HEK293 (cell line): ENCODE results near the gene UTRN.

Source experiments
- CTCF ChIA-PET: fragments of 350-600 bp; formaldehyde crosslinking; extraction: SDS; loops from one replicate; lab custom pipeline; 2021; ENCODE audit warnings: antibody characterized with exemption; lab: Yijun Ruan, JAX
- POLR2A ChIA-PET: fragments of 300-600 bp; formaldehyde crosslinking; extraction: SDS; loops from one replicate; lab custom pipeline; 2020; ENCODE audit warnings: antibody characterized with exemption, inconsistent platforms; lab: Yijun Ruan, JAX
- H3K27ac ChIP-seq: fragments of 200-500 bp; sonication (Bioruptor generic); 2 replicates; pipeline ENCODE4 v1.5.1; 2014; ENCODE audit warnings: low read depth, low read length, control low read depth, inconsistent platforms; ENCODE audit errors: extremely low read depth
- H3K36me3 ChIP-seq, 2 experiments: fragments of 200-500 bp in 1 of 2; sonication (Bioruptor generic) in 1 of 2; 1 replicate in 1 of 2; 2 replicates in 1 of 2; pipeline ENCODE4 v1.5.1; 2014 to 2017; ENCODE audit warnings: inconsistent platforms in 2 of 2, low read length in 2 of 2; ENCODE audit not compliant: control insufficient read depth in 2 of 2, insufficient read depth in 1 of 2
- H3K4me1 ChIP-seq: fragments of 200-500 bp; sonication (Bioruptor generic); 2 replicates; pipeline ENCODE4 v1.5.1; 2014; ENCODE audit warnings: mild to moderate bottlenecking, low read length, inconsistent platforms; ENCODE audit not compliant: control insufficient read depth, insufficient read depth
- H3K4me3 ChIP-seq: 2 replicates; pipeline ENCODE4 v1.5.1; 2011; ENCODE audit warnings: low read depth, mild to moderate bottlenecking, control low read depth, low read length, moderate library complexity
- H3K9me3 ChIP-seq: fragments of 200-500 bp; sonication (Bioruptor generic); 2 replicates; pipeline ENCODE4 v1.5.1; 2014; ENCODE audit warnings: low read depth, low read length, inconsistent platforms; ENCODE audit not compliant: control insufficient read depth, insufficient read depth
- HOXD13 ChIP-seq: sonication (generic); formaldehyde crosslinking; IDR thresholded peaks from 2 replicates; pipeline ENCODE4 v1.8.0; 2022; ENCODE audit warnings: missing genetic modification reagents, borderline replicate concordance
- KLF8 ChIP-seq: fragments of 450-650 bp; formaldehyde crosslinking; IDR thresholded peaks from 2 replicates; pipeline ENCODE4 v1.5.1; 2016; ENCODE audit warnings: missing biosample characterization, missing genetic modification characterization
- PRDM1 ChIP-seq: fragments of 450-650 bp; formaldehyde crosslinking; IDR thresholded peaks from 2 replicates; pipeline ENCODE4; 2016; ENCODE audit warnings: missing biosample characterization, missing genetic modification characterization
- PRDM10 ChIP-seq: fragments of 450-650 bp; formaldehyde crosslinking; IDR thresholded peaks from 2 replicates; pipeline ENCODE4 v1.5.1; 2016; ENCODE audit warnings: missing biosample characterization, missing genetic modification characterization
- PRDM6 ChIP-seq: fragments of 450-650 bp; formaldehyde crosslinking; IDR thresholded peaks from 2 replicates; pipeline ENCODE4 v1.5.1; 2017; ENCODE audit warnings: missing biosample characterization, missing genetic modification characterization
- SP3 ChIP-seq: fragments of 450-650 bp; formaldehyde crosslinking; IDR thresholded peaks from 2 replicates; pipeline ENCODE4 v1.5.1; 2016; ENCODE audit warnings: missing biosample characterization, missing genetic modification characterization
- TRIM28 ChIP-seq: IDR thresholded peaks from 2 replicates; pipeline ENCODE4 v1.6.1; 2011; ENCODE audit warnings: low read length, control low read depth, borderline replicate concordance
- YY1 ChIP-seq: fragments of 450-650 bp; formaldehyde crosslinking; IDR thresholded peaks from 2 replicates; pipeline ENCODE4 v1.5.1; 2018; ENCODE audit warnings: missing biosample characterization, missing genetic modification characterization
- ZNF132 ChIP-seq: fragments of 450-650 bp; formaldehyde crosslinking; IDR thresholded peaks from 2 replicates; pipeline ENCODE4 v1.5.1; 2017; ENCODE audit warnings: missing biosample characterization, missing genetic modification characterization, borderline replicate concordance
- ZNF140 ChIP-seq: fragments of 450-650 bp; formaldehyde crosslinking; IDR thresholded peaks from 2 replicates; pipeline ENCODE4 v1.5.1; 2016; ENCODE audit warnings: missing biosample characterization, missing genetic modification characterization
- ZNF169 ChIP-seq: fragments of 450-650 bp; formaldehyde crosslinking; IDR thresholded peaks from 2 replicates; pipeline ENCODE4 v1.5.1; 2016; ENCODE audit warnings: missing biosample characterization, missing genetic modification characterization
- ZNF211 ChIP-seq: fragments of 450-650 bp; formaldehyde crosslinking; IDR thresholded peaks from 2 replicates; pipeline ENCODE4 v1.5.1; 2016; ENCODE audit warnings: low read depth, missing biosample characterization, missing genetic modification characterization
- ZNF529 ChIP-seq: fragments of 450-650 bp; formaldehyde crosslinking; IDR thresholded peaks from 2 replicates; pipeline ENCODE4 v1.5.1; 2017; ENCODE audit warnings: missing genetic modification characterization, missing biosample characterization; ENCODE audit not compliant: insufficient replicate concordance
- ZNF558 ChIP-seq: fragments of 450-650 bp; formaldehyde crosslinking; IDR thresholded peaks from 2 replicates; pipeline ENCODE4 v1.5.1; 2016; ENCODE audit warnings: missing biosample characterization, missing genetic modification characterization
- ZNF600 ChIP-seq: fragments of 450-650 bp; formaldehyde crosslinking; IDR thresholded peaks from 2 replicates; pipeline ENCODE4 v1.5.1; 2016; ENCODE audit warnings: missing biosample characterization, missing genetic modification characterization
- ZNF677 ChIP-seq: fragments of 450-650 bp; IDR thresholded peaks from 2 replicates; pipeline ENCODE4 v1.5.0; 2018; ENCODE audit warnings: missing biosample characterization, mild to moderate bottlenecking, missing genetic modification characterization, moderate library complexity
- ZNF701 ChIP-seq: fragments of 450-650 bp; formaldehyde crosslinking; IDR thresholded peaks from 2 replicates; pipeline ENCODE4 v1.5.1; 2016; ENCODE audit warnings: missing biosample characterization, missing genetic modification characterization
- ZNF785 ChIP-seq: fragments of 450-650 bp; formaldehyde crosslinking; IDR thresholded peaks from 2 replicates; pipeline ENCODE4 v1.5.1; 2016; ENCODE audit warnings: missing biosample characterization, missing genetic modification characterization
- ZXDB ChIP-seq: fragments of 450-650 bp; formaldehyde crosslinking; IDR thresholded peaks from 2 replicates; pipeline ENCODE4 v1.5.1; 2016; ENCODE audit warnings: missing biosample characterization, missing genetic modification characterization
- TF ChIP-seq, protein P1 (sequence below): IDR thresholded peaks from 2 replicates; pipeline ENCODE4 v1.6.1; 2011; ENCODE audit warnings: mild to moderate bottlenecking, low read depth, low read length, borderline replicate concordance
- TF ChIP-seq, protein P2 (sequence below): fragments of 450-650 bp; formaldehyde crosslinking; IDR thresholded peaks from 2 replicates; pipeline ENCODE4 v1.5.1; 2016; ENCODE audit warnings: missing biosample characterization, missing genetic modification characterization
- TF ChIP-seq, protein P3 (sequence below): fragments of 450-650 bp; formaldehyde crosslinking; IDR thresholded peaks from 2 replicates; pipeline ENCODE4 v1.5.1; 2016; ENCODE audit warnings: missing biosample characterization, missing genetic modification characterization

UTRN gene

GRCh38 chr6:144263786-144264185, 21.3 kb upstream of the UTRN start:
- Histone ChIP-seq H3K4me3 (no peak overlapping the region), H3K36me3 (no peaks in the 10 kb centered on the region), H3K9me3 (no peaks in the 10 kb centered on the region), H3K4me1 (peaks cover 21% of the 10 kb centered on the region), H3K27ac (no peak overlapping the region)
- ChIA-PET POLR2A (interaction anchor here (1.2 to 2.9 kb wide), 3 partner anchors 20 to 47 kb away, joined by 3 to 28 read pairs (median 5); partner anchors contain the start of gene UTRN), CTCF (interaction anchor here (1.0 to 1.2 kb wide), 2 partner anchors 10 to 45 kb away, joined by 3 to 4 read pairs; no protein-coding TSS in a partner anchor)
- TF ChIP-seq ZNF529 (tag by site-specific recombination) (no peak), ZNF677 (tag by site-specific recombination) (no peak), ZNF785 (tag by site-specific recombination) (no peak), ZNF558 (tag by site-specific recombination) (no peak), TRIM28 (no peak), HOXD13 (CRISPR knock-in tag) (no peak), ZNF132 (tag by site-specific recombination) (no peak), ZNF169 (tag by site-specific recombination) (no peak), YY1 (no peak)
- TF ChIP-seq, protein P1, sequence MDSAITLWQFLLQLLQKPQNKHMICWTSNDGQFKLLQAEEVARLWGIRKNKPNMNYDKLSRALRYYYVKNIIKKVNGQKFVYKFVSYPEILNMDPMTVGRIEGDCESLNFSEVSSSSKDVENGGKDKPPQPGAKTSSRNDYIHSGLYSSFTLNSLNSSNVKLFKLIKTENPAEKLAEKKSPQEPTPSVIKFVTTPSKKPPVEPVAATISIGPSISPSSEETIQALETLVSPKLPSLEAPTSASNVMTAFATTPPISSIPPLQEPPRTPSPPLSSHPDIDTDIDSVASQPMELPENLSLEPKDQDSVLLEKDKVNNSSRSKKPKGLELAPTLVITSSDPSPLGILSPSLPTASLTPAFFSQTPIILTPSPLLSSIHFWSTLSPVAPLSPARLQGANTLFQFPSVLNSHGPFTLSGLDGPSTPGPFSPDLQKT = no peak
- TF ChIP-seq, protein P2, sequence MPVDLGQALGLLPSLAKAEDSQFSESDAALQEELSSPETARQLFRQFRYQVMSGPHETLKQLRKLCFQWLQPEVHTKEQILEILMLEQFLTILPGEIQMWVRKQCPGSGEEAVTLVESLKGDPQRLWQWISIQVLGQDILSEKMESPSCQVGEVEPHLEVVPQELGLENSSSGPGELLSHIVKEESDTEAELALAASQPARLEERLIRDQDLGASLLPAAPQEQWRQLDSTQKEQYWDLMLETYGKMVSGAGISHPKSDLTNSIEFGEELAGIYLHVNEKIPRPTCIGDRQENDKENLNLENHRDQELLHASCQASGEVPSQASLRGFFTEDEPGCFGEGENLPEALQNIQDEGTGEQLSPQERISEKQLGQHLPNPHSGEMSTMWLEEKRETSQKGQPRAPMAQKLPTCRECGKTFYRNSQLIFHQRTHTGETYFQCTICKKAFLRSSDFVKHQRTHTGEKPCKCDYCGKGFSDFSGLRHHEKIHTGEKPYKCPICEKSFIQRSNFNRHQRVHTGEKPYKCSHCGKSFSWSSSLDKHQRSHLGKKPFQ (tag by site-specific recombination) = no peak

DNA sequence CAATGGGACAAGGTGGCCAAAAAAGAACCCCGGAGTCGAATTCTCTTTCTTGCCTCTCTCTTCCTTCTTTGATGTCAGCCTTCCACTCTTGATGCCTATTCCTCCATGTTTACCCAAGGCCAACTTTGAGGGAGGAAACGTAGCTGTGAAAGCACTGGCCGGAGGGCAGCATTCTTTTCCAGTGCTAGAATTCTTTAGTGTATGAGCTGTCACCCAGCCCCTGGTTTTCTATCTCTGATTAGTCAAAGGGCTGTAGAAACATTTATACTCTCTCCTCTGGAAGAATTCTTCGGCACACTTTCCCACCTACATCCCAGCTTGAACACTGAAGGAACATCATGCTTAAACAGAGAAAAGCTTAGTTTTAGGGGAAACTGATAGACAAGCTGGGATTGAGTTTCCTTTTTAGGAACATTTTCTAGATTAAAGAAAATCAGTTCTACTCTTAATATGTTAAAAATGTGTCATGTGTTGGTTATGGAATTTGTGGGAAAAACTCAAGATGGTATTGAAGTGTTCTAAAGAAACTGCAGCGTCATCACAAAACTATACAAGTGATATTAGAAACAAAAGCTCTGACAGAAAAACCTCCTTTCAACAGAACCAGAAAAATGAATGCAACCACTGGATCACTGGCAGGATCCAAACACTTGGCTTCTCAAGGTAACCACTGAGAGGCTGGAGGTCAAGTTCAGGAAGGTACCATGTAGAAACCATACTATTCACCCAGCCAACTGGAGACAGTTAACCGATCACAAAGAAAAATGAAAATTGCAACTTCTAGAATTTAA, 20.7 kb upstream of the UTRN start:
- H3K4me3 ChIP-seq = no peak overlapping the region
- CTCF ChIA-PET = interaction anchor here (1.0 to 1.2 kb wide), 4 partner anchors 11 to 112 kb away, joined by 3 to 4 read pairs (median 3); no protein-coding TSS in a partner anchor
- peaks cover 21% of the 10 kb centered on the region for H3K4me1 ChIP-seq
- H3K27ac ChIP-seq = no peak overlapping the region
- POLR2A ChIA-PET = interaction anchor here (1.2 to 2.9 kb wide), 3 partner anchors 19 to 48 kb away, joined by 3 to 28 read pairs (median 5); partner anchors contain the start of gene UTRN
- H3K36me3 ChIP-seq = no peaks in the 10 kb centered on the region
- no peaks in the 10 kb centered on the region for H3K9me3 ChIP-seq
- no peak for TF ChIP-seq ZNF701 (tag by site-specific recombination)
- TF ChIP-seq KLF8 = no peak
- no peak for TF ChIP-seq SP3 (tag by site-specific recombination)
- TF ChIP-seq, protein P2 (tag by site-specific recombination) = no peak
- TF ChIP-seq ZXDB = no peak
- TF ChIP-seq ZNF211 (tag by site-specific recombination) = no peak
- TF ChIP-seq PRDM6 (tag by site-specific recombination) = no peak
- TF ChIP-seq PRDM1 (tag by site-specific recombination) = peak; percentile 75
- TF ChIP-seq, protein P3, sequence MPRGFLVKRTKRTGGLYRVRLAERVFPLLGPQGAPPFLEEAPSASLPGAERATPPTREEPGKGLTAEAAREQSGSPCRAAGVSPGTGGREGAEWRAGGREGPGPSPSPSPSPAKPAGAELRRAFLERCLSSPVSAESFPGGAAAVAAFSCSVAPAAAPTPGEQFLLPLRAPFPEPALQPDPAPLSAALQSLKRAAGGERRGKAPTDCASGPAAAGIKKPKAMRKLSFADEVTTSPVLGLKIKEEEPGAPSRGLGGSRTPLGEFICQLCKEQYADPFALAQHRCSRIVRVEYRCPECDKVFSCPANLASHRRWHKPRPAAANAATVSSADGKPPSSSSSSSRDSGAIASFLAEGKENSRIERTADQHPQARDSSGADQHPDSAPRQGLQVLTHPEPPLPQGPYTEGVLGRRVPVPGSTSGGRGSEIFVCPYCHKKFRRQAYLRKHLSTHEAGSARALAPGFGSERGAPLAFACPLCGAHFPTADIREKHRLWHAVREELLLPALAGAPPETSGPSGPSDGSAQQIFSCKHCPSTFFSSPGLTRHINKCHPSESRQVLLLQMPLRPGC = no peak
- no peak for TF ChIP-seq ZNF140 (tag by site-specific recombination)
- TF ChIP-seq PRDM10 = peak; percentile 84
- TF ChIP-seq ZNF600 (tag by site-specific recombination) = 0 out of 2 replicates have a peak, but pooled peaks have one; percentile 15
